Measurements from ENCODE around the gene LACTB.
A peak's percentile ranks its signal among the peaks of the same experiment; 100 is the strongest.

The LACTB gene

DNA sequence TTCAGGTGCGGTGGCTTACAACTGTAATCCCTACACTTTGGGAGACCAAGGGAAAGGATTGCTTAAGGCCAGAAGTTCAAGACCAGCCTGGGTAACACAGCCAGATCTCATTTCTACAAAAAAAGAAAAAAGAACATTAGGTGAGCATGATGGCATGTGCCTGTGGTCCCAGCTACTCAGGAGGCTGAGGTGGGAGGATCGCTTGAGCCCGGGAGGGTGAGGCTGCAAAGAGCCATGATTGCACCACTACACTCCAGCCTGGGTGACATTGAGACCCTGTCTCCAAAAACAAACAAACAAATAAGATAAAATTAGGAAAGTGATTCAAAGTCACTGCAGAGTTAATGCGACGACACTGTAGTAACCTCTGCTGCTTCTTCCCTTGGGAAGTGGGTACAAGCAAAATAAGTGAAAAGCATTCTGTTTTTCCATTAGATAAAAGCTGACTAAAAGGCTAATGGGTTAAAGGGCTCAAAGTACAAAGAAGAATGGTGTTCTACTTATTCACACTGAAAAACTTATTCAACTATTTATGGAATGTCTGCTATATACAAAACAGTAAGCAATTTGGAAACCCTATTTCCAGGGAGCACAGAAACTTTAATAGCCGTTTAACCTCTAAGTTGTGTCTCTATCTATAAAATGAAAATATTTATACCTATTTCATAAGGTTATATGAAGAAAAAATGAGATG is 43.7 kb downstream of the LACTB start:
- TF ChIP-seq, protein P1, sequence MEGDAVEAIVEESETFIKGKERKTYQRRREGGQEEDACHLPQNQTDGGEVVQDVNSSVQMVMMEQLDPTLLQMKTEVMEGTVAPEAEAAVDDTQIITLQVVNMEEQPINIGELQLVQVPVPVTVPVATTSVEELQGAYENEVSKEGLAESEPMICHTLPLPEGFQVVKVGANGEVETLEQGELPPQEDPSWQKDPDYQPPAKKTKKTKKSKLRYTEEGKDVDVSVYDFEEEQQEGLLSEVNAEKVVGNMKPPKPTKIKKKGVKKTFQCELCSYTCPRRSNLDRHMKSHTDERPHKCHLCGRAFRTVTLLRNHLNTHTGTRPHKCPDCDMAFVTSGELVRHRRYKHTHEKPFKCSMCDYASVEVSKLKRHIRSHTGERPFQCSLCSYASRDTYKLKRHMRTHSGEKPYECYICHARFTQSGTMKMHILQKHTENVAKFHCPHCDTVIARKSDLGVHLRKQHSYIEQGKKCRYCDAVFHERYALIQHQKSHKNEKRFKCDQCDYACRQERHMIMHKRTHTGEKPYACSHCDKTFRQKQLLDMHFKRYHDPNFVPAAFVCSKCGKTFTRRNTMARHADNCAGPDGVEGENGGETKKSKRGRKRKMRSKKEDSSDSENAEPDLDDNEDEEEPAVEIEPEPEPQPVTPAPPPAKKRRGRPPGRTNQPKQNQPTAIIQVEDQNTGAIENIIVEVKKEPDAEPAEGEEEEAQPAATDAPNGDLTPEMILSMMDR (IDR thresholded peaks at IDR 0.05; ENCODE audit: low read depth, low read length), result no peak
- no peak overlapping the region for H3K4me3 ChIP-seq (replicated peaks in 1 of 2; ENCODE audit: low read depth in 2 of 2, low read length in 2 of 2)
- no peak for DNase-seq (ENCODE audit: low read depth in 2 of 2)

DNA sequence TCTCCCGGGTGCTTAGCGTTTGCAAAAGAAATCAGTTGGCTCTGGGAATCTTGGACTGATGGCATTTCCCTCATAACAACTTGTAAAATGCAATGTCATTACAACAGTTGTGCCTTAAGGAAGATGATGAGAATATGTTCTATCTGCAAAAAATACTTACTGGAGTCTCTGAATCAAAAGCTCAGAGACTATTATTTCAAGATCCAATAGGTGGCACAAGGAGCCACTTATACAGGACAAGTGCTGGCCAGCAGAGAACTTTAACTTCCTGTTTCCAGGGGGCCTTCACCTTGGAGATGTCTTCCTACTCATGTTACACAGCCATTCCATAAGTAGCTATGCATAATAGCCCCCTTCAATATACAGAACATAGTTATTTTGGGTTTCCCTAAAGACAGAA is 44.6 kb downstream of the LACTB start:
- peak; percentile 39 to 46 for DNase-seq (ENCODE audit: low read depth in 2 of 2)
- no peak overlapping the region for H3K4me3 ChIP-seq (replicated peaks in 1 of 2; ENCODE audit: low read depth in 2 of 2, low read length in 2 of 2)
- TF ChIP-seq, protein P1 (IDR thresholded peaks at IDR 0.05; ENCODE audit: low read depth, low read length), result peak; percentile 10

DNA sequence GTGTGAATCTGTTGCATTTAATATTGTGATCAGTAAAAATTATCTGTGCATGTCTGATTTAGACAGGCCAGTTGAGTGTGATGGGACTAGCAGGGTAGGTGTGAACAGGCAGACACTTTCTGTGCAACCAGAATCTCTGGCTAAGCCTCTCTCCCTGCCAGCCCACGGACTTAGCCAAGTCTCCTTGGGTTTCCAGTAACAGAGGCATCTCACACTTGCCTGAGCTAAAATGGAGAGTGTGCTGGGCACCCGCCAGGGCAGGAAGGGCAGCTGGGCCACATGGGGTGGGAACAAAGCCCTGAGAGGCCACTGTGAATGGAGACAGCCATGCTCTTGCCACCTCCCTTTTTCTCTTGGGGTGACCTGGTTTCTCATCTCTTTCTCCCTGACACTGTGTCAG is 48.1 kb downstream of the LACTB start:
- TF ChIP-seq, protein P1 (IDR thresholded peaks at IDR 0.05; ENCODE audit: low read depth, low read length), result no peak
- H3K4me3 ChIP-seq (replicated peaks in 1 of 2; ENCODE audit: low read depth in 2 of 2, low read length in 2 of 2), result no peak overlapping the region

DNA sequence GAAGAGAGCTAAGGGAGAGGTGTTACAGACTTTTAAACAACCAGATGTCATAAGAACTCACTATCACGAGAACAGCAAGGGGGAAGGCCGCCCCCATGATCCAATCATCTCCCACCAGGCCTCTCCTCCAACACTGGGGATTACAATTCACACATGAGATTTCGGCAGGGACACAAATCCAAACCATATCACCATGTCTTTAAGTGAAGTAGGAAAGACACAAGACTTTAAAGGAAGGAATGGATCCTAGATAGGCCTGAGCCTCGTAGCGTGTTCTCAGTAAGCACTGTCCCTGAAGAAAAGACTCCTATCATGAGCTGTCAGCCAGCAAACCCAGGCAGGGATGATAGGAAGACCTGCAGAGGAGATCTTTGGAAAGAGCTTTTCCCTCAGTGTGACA is 50.7 kb downstream of the LACTB start:
- no peak for DNase-seq (ENCODE audit: low read depth in 2 of 2)
- TF ChIP-seq, protein P1 (IDR thresholded peaks at IDR 0.05; ENCODE audit: low read depth, low read length), result no peak
- H3K4me3 ChIP-seq (replicated peaks in 1 of 2; ENCODE audit: low read depth in 2 of 2, low read length in 2 of 2), result no peak overlapping the region

More for the DNA sequence above, 48.1 kb downstream of the LACTB start:
- DNase-seq (ENCODE audit: low read depth in 2 of 2), result no peak

DNA sequence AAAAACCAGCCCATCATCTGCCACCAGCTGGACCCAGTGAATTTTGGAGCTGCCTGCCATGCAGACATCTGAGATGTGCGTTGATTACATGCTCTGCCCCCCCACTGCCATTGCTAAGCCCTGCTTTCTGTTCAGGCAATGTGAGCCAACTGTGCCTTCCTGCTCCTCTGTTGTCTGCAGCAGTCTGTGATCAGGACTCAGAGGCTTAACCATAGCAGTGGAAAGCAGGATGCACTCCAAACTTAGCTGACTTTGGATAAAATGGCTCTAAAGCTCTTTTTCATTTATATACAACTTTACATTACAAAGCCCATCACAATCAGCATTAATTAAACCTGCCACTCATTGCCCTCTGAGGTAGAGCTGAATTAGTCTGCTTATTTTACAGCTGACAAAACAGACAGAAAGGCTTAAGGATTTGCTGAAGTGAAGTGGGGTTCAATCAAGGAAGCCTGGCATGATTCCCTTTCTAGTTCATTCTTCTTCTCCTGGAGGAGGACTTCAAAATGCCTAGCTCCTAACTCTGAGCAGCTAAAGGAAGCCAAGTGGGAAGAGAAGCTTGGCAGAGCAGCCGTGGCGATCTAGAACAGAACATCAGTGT is 51.3 kb downstream of the LACTB start:
- DNase-seq (ENCODE audit: low read depth in 2 of 2), result no peak
- H3K4me3 ChIP-seq (replicated peaks in 1 of 2; ENCODE audit: low read depth in 2 of 2, low read length in 2 of 2), result no peak overlapping the region
- TF ChIP-seq, protein P1 (IDR thresholded peaks at IDR 0.05; ENCODE audit: low read depth, low read length), result no peak

DNA sequence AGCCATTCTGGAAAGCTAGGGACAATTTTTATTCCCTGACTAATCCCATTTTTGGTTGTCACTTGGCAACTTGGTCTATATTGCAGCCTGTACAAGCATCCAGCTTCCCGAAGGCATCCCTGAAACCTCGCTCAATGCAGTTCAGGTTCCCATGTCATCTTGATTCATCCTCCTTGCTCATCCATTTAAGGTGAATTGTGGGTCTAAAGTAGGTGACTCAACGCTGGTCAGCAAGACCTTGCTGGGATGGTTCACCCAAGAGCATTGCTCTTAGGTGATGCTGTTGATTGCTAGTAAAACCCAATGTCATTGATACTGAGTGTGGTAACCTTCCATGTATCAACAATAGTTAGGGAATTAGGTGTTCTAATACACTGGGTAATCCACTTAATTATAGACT is 54.6 kb downstream of the LACTB start:
- DNase-seq (ENCODE audit: low read depth in 2 of 2), result no peak
- no peak overlapping the region for H3K4me3 ChIP-seq (replicated peaks in 1 of 2; ENCODE audit: low read depth in 2 of 2, low read length in 2 of 2)
- TF ChIP-seq, protein P1 (IDR thresholded peaks at IDR 0.05; ENCODE audit: low read depth, low read length), result no peak
